GM19438 (cell line): Measurements from ENCODE around the gene DOK3.

Experiments used
- ATAC-seq: cut with Tn5 transposase; IDR thresholded peaks from one replicate; pipeline ENCODE4 v1.9.1; 2021; ENCODE audit warnings: low read depth; ENCODE audit not compliant: unreplicated experiment

The DOK3 gene

GRCh38 chr5:177509381-177509951, at the start of gene DOK3:
Gene DOK3 (minus strand): TSS chr5:177509826. CDS start chr5:177509540, 286 bp downstream.
- peak; percentile 41 for ATAC-seq

- no peak for ATAC-seq
Observed at GRCh38 chr5:177557796-177558195, 48.2 kb upstream of the DOK3 start.

- ATAC-seq: no peak
Observed at GRCh38 chr5:177557041-177557647, 47.5 kb upstream of the DOK3 start.

- no peak for ATAC-seq
Observed at GRCh38 chr5:177555665-177556064, 46.0 kb upstream of the DOK3 start.

- ATAC-seq: no peak
Observed at GRCh38 chr5:177555228-177555627, 45.6 kb upstream of the DOK3 start.

GRCh38 chr5:177554474-177555111, 45.0 kb upstream of the DOK3 start, which contains the start of gene FAM193B:
Gene FAM193B (minus strand): TSS chr5:177554563. CDS start chr5:177554458, 105 bp downstream.
- peak; percentile 82 for ATAC-seq

GRCh38 chr5:177553671-177554429, 44.2 kb upstream of the DOK3 start:
- peak; percentile 52 for ATAC-seq

- ATAC-seq: no peak
Observed at GRCh38 chr5:177552839-177553455, 43.3 kb upstream of the DOK3 start.

GRCh38 chr5:177550122-177550521, 40.5 kb upstream of the DOK3 start:
- ATAC-seq: no peak

GRCh38 chr5:177548495-177548894, 38.9 kb upstream of the DOK3 start:
- no peak for ATAC-seq

- ATAC-seq: no peak
Observed at GRCh38 chr5:177547736-177548135, 38.1 kb upstream of the DOK3 start.

GRCh38 chr5:177546258-177546741, 36.7 kb upstream of the DOK3 start:
- ATAC-seq: no peak

GRCh38 chr5:177545487-177546257, 36.0 kb upstream of the DOK3 start:
- no peak for ATAC-seq

GRCh38 chr5:177542816-177543465, 33.3 kb upstream of the DOK3 start:
- ATAC-seq: no peak

GRCh38 chr5:177540438-177540837, 30.8 kb upstream of the DOK3 start:
- ATAC-seq: no peak

GRCh38 chr5:177539411-177539810, 29.8 kb upstream of the DOK3 start:
- no peak for ATAC-seq

- no peak for ATAC-seq
Observed at GRCh38 chr5:177538876-177539275, 29.2 kb upstream of the DOK3 start.

- no peak for ATAC-seq
Observed at GRCh38 chr5:177537389-177538361, 28.0 kb upstream of the DOK3 start.
